Smooth muscle cell (in vitro differentiated cells): ENCODE data around the gene SLC14A1. TPM values are rescaled to one million over a fixed set of nuclear protein-coding genes. Genes with fewer than 3 reads are reported as not detected.
A peak's percentile ranks its signal among the peaks of the same experiment; 100 is the strongest.

ENCODE experiments used
- DNase-seq: peaks from one replicate; lab custom pipeline; 2025; ENCODE audit not compliant: unreplicated experiment; lab: John Stamatoyannopoulos, UW
- H2AFZ ChIP-seq: fragments of 200-600 bp; sonication (generic); 2 replicates; pipeline ENCODE4 v1.6.0; 2016; ENCODE audit warnings: antibody characterized with exemption, low read depth, mild to moderate bottlenecking
- H3F3A ChIP-seq: fragments of 200-600 bp; sonication (generic); 2 replicates; pipeline ENCODE4 v1.6.0; 2017; ENCODE audit warnings: antibody characterized with exemption, low read depth
- H3K27ac ChIP-seq: fragments of 200-600 bp; sonication (generic); 2 replicates; pipeline ENCODE4 v1.5.1; 2016; ENCODE audit warnings: low read depth, mild to moderate bottlenecking
- H3K27me3 ChIP-seq: fragments of 200-600 bp; sonication (generic); 2 replicates; pipeline ENCODE4 v1.6.1; 2016; ENCODE audit warnings: low read depth, mild to moderate bottlenecking
- H3K36me3 ChIP-seq: fragments of 200-600 bp; sonication (generic); 2 replicates; pipeline ENCODE4 v1.5.1; 2016; ENCODE audit warnings: low read depth
- H3K4me1 ChIP-seq: fragments of 200-600 bp; sonication (generic); 2 replicates; pipeline ENCODE4 v1.5.1; 2016; ENCODE audit warnings: low read depth
- H3K4me2 ChIP-seq: fragments of 200-600 bp; sonication (generic); 2 replicates; pipeline ENCODE4 v1.6.0; 2016; ENCODE audit warnings: mild to moderate bottlenecking
- H3K4me3 ChIP-seq: fragments of 200-600 bp; sonication (generic); 2 replicates; pipeline ENCODE4 v1.5.1; 2016; ENCODE audit warnings: mild to moderate bottlenecking
- H3K79me2 ChIP-seq: fragments of 200-600 bp; sonication (generic); 2 replicates; pipeline ENCODE4 v1.6.0; 2016; ENCODE audit warnings: low read depth, mild to moderate bottlenecking
- H3K9ac ChIP-seq: fragments of 200-600 bp; sonication (generic); 2 replicates; pipeline ENCODE4 v1.6.0; 2016; ENCODE audit warnings: low read depth
- H3K9me3 ChIP-seq: fragments of 200-600 bp; sonication (generic); replicated peaks from 2 replicates; pipeline ENCODE4 v1.5.1; 2016; ENCODE audit warnings: low read depth
- H4K20me1 ChIP-seq: fragments of 200-600 bp; sonication (generic); 2 replicates; pipeline ENCODE4 v1.6.0; 2016; ENCODE audit warnings: low read depth
- CTCF ChIP-seq: fragments of 200-600 bp; sonication (generic); IDR thresholded peaks from 2 replicates; pipeline ENCODE4 v1.5.1; 2017; ENCODE audit warnings: borderline replicate concordance, mild to moderate bottlenecking, antibody characterized with exemption; ENCODE audit not compliant: insufficient read depth, poor library complexity, severe bottlenecking
- WGBS: methylation state at CpG from one replicate; pipeline ENCODE4 v1.1.7; 2016; ENCODE audit warnings: low lambda C conversion rate; 5-methylcytosine and 5-hydroxymethylcytosine counted together
- polyA plus RNA-seq: library from polyadenylated mRNA; unstranded; fragments of >200 nt; fragmentation: Nextera tagmentation; extraction: Ambion mirVana; gene quantifications from 2 replicates; pipeline ENCODE4 v1.2.1, GENCODE V29; 2016
- total RNA-seq: library from RNA; depleted of rRNA; stranded (reverse); fragments of >200 nt; gene quantifications from 2 replicates; pipeline ENCODE4 v1.2.3, GENCODE V29; 2014

Gene SLC14A1
- total and polyA plus RNA-seq, 2 experiments from 2014 or later = 20.0 to 37.9 TPM

GRCh38 chr18:45686891-45687611 lies 36.9 kb upstream of the SLC14A1 start:
- H3K9me3 ChIP-seq = no peaks in the 10 kb centered on the region
- H3K9ac ChIP-seq = no peak overlapping the region
- no peak for DNase-seq
- no peaks in the 10 kb centered on the region for H3F3A ChIP-seq
- no peaks in the 10 kb centered on the region for H3K79me2 ChIP-seq
- H2AFZ ChIP-seq = no peak overlapping the region
- no peaks in the 10 kb centered on the region for H3K4me1 ChIP-seq
- H3K4me3 ChIP-seq = no peak overlapping the region
- 86% methylated on average over 7 of the region's 7 CpGs for WGBS
- no peaks in the 10 kb centered on the region for H3K36me3 ChIP-seq
- H4K20me1 ChIP-seq = no peaks in the 10 kb centered on the region
- H3K4me2 ChIP-seq = no peak overlapping the region
- TF ChIP-seq CTCF = no peak
- H3K27ac ChIP-seq = no peak overlapping the region
- no peaks in the 10 kb centered on the region for H3K27me3 ChIP-seq

DNA sequence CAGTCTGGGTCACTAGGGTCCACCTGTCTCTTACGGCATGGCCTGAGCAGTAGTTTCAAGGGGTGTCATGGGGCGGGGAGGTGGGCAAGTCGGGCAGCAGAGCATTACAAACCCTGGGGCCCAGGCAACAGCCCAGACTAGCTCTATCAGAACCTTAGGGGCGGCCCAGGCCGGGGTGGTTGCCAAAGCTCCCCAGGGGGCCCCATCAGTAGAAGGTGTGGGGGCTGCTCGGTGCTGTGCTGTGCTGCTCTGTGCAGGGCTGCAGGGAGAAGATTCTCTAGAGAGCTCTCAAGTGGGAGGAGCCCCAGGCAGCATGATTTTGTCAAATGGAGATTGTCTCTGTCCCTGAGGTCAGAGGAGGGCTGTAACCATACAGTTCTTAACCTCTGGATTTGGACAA lies 36.4 kb upstream of the SLC14A1 start:
- Histone ChIP-seq H3K36me3 (no peaks in the 10 kb centered on the region), H3K4me3 (no peak overlapping the region), H4K20me1 (no peaks in the 10 kb centered on the region), H3K9me3 (no peaks in the 10 kb centered on the region), H3K27ac (no peak overlapping the region), H3K27me3 (no peaks in the 10 kb centered on the region), H3K9ac (no peak overlapping the region), H3F3A (no peaks in the 10 kb centered on the region), H3K79me2 (no peaks in the 10 kb centered on the region), H3K4me2 (peak overlapping the region; percentile 5), H2AFZ (no peak overlapping the region), H3K4me1 (no peaks in the 10 kb centered on the region)
- DNase-seq = no peak
- no peak for TF ChIP-seq CTCF
- WGBS = 90% methylated on average over 6 of the region's 6 CpGs

DNA sequence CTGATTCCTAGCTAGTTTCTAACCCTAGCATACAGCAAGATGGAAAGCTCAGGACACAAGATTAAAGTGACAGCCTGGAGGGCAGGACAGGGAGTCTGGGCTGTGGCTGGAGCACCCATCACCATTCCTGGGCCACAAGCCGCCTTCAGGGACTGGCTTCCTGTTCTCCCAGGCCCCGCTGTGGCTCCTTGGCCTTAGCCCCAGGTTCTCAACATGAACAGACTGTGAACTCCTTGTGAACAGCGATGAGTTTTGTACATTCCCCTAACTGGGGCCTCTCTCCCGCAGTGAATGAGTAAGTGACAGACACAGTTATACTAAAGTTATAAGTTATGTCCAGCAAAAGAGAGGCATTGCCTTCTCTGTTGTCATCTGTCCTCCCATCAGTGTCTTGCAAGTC lies 35.9 kb upstream of the SLC14A1 start:
- Histone ChIP-seq H3K79me2 (no peaks in the 10 kb centered on the region), H3K9me3 (no peaks in the 10 kb centered on the region), H3K4me3 (no peak overlapping the region), H3K27ac (no peak overlapping the region), H3K36me3 (no peaks in the 10 kb centered on the region), H3K4me2 (peak overlapping the region; percentile 5), H4K20me1 (no peaks in the 10 kb centered on the region), H3K27me3 (no peaks in the 10 kb centered on the region), H3F3A (no peaks in the 10 kb centered on the region), H3K4me1 (no peaks in the 10 kb centered on the region), H3K9ac (no peak overlapping the region), H2AFZ (no peak overlapping the region)
- no peak for TF ChIP-seq CTCF
- DNase-seq = no peak
- 87% methylated on average over 4 of the region's 4 CpGs for WGBS

DNA sequence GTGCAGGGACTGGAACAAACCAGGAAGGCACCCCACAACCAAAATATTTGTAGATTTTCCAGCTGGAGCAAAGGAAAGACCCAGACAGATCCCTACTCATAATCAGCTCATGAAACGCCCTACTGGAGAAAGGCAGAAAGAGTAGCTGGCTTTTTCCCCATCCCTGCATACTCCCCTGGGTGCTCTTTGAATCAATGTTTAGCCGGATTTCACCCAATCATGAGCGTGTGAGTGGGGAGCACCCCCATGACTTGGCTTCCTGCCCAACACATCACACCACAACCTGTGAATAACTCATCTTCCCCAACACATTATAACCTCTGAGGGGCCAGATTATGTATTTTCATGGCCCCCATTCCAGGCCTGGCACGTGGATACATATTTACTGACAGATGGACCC lies 35.1 kb upstream of the SLC14A1 start:
- H3F3A ChIP-seq = no peaks in the 10 kb centered on the region

More for the DNA sequence above, 35.1 kb upstream of the SLC14A1 start:
- Histone ChIP-seq H2AFZ (no peak overlapping the region), H3K27me3 (no peaks in the 10 kb centered on the region), H3K4me1 (no peaks in the 10 kb centered on the region), H3K27ac (no peak overlapping the region), H3K79me2 (no peaks in the 10 kb centered on the region), H3K9ac (no peak overlapping the region), H3K36me3 (no peaks in the 10 kb centered on the region), H4K20me1 (no peaks in the 10 kb centered on the region), H3K4me2 (no peak overlapping the region), H3K9me3 (no peaks in the 10 kb centered on the region), H3K4me3 (no peak overlapping the region)
- no peak for TF ChIP-seq CTCF
- DNase-seq = no peak
- 94% methylated on average over 4 of the region's 4 CpGs for WGBS
